LoVo (cell line): Measurements from ENCODE around the gene IGFBP6.

Experiments used
- DNase-seq: peaks from one replicate; pipeline ENCODE4 v3.0.0-alpha.2; 2016; ENCODE audit warnings: low spot score

The IGFBP6 gene

GRCh38 chr12:53120685-53121525 lies 23.4 kb downstream of the IGFBP6 start:
- DNase-seq: no peak

GRCh38 chr12:53122961-53123468 lies 25.5 kb downstream of the IGFBP6 start:
- no peak for DNase-seq

- DNase-seq: no peak
Observed at GRCh38 chr12:53123578-53124351, 26.3 kb downstream of the IGFBP6 start.

- no peak for DNase-seq
Observed at GRCh38 chr12:53124352-53124723, 26.9 kb downstream of the IGFBP6 start.

- DNase-seq: no peak
Observed at GRCh38 chr12:53127169-53127568, 29.7 kb downstream of the IGFBP6 start.

GRCh38 chr12:53128780-53129569 lies 31.5 kb downstream of the IGFBP6 start:
- no peak for DNase-seq

GRCh38 chr12:53131844-53132243 lies 34.4 kb downstream of the IGFBP6 start:
- DNase-seq: no peak

- no peak for DNase-seq
Observed at GRCh38 chr12:53133722-53134121, 36.3 kb downstream of the IGFBP6 start.

GRCh38 chr12:53143355-53143754 lies 45.9 kb downstream of the IGFBP6 start:
- DNase-seq: no peak

- DNase-seq: no peak
Observed at GRCh38 chr12:53145383-53146260, 48.2 kb downstream of the IGFBP6 start.

- no peak for DNase-seq
Observed at GRCh38 chr12:53147181-53147580, 49.7 kb downstream of the IGFBP6 start.

GRCh38 chr12:53147653-53148052 lies 50.2 kb downstream of the IGFBP6 start:
- DNase-seq: no peak

GRCh38 chr12:53151039-53151438 lies 53.6 kb downstream of the IGFBP6 start:
- no peak for DNase-seq
